Upper lobe of left lung (tissue), 6 donors: ENCODE results near the gene CDK6. TPM values are rescaled to one million over a fixed set of nuclear protein-coding genes. Genes with fewer than 3 reads are reported as not detected.

ENCODE experiments used
- ATAC-seq, 2 donors: fragments of 200-7000 bp; cut with Tn5 transposase; one replicate each; pipeline ENCODE4 v1.9.1; 2022; ENCODE audit warnings: mild to moderate bottlenecking in 2 of 2, moderate library complexity in 2 of 2; ENCODE audit not compliant: low FRiP score in 2 of 2
- DNase-seq, 2 donors: peaks; one replicate each; pipeline ENCODE4 v3.0.0-alpha.2; 2019 to 2020
- H3K27ac ChIP-seq, 4 donors: fragments of 200-600 bp; sonication (generic); one replicate each; pipeline ENCODE4 v1.5.1; 2016 to 2019
- H3K27me3 ChIP-seq, 4 donors: fragments of 200-600 bp; sonication (generic); one replicate each; pipeline ENCODE4 v1.5.1; 2017 to 2019
- H3K36me3 ChIP-seq, 4 donors: fragments of 200-600 bp; sonication (generic); one replicate each; pipeline ENCODE4 v1.5.1; 2016 to 2019
- H3K4me1 ChIP-seq, 4 donors: fragments of 200-600 bp; sonication (generic); one replicate each; pipeline ENCODE4 v1.5.1; 2018 to 2019
- H3K4me3 ChIP-seq, 4 donors: fragments of 200-600 bp; sonication (generic); one replicate each; pipeline ENCODE4 v1.5.1; 2017 to 2019; ENCODE audit warnings: mild to moderate bottlenecking in 2 of 4, moderate library complexity in 1 of 4
- H3K9me3 ChIP-seq, 4 donors: fragments of 200-600 bp; sonication (generic); one replicate each; pipeline ENCODE4 v1.5.1; 2018 to 2019
- CTCF ChIP-seq, 6 experiments: fragments of 450-650 bp in 4 of 6; fragments of 200-600 bp in 2 of 6; sonication (generic) in 2 of 6; IDR thresholded peaks; one replicate each; pipeline ENCODE4 v1.5.1; 2016 to 2019; ENCODE audit warnings: antibody characterized with exemption in 6 of 6
- EP300 ChIP-seq, 4 donors: sonication (generic); formaldehyde crosslinking; IDR thresholded peaks; one replicate each; pipeline ENCODE4 v1.5.1; 2017; ENCODE audit warnings: antibody characterized with exemption in 4 of 4, control low read depth in 2 of 4
- POLR2A ChIP-seq, 4 donors: fragments of 450-650 bp; IDR thresholded peaks; one replicate each; pipeline ENCODE4 v1.5.1; 2016 to 2017; ENCODE audit warnings: antibody characterized with exemption in 4 of 4, mild to moderate bottlenecking in 2 of 4
- POLR2AphosphoS5 ChIP-seq, 2 donors: sonication (generic); formaldehyde crosslinking; IDR thresholded peaks; one replicate each; pipeline ENCODE4 v1.5.1; 2017; ENCODE audit warnings: antibody characterized with exemption in 2 of 2
- WGBS, 2 donors: methylation state at CpG; one replicate each; pipeline ENCODE4 v1.1.5; 2017 to 2018; 5-methylcytosine and 5-hydroxymethylcytosine counted together
- total RNA-seq, 6 donors: library from RNA; depleted of rRNA in 4 of 6; stranded (reverse); fragments of >200 nt in 4 of 6; gene quantifications; one replicate each; pipeline versions ENCODE4 v1.1.0 to v1.2.1, GENCODE V29; 2016 to 2021
- donor health status: DM: no; HTN: no; CAD: no; lungs with moderate emphysema.
- donor health status: DM: no; HTN: yes; CAD: no; lungs with severe emphysema.

Gene CDK6
- total RNA-seq, 6 donors from 2014 or later, result 15.7 to 26.9 (median 19.9) TPM

GRCh38 chr7:92769394-92769699 is 67.0 kb downstream of the CDK6 start:
- ATAC-seq (no peak), DNase-seq (no peak)
- no peak for TF ChIP-seq CTCF (IDR thresholded peaks at IDR 0.05)
- no peak for TF ChIP-seq POLR2AphosphoS5 (IDR thresholded peaks at IDR 0.05)
- no peak for TF ChIP-seq POLR2A (IDR thresholded peaks at IDR 0.05)
- no peak for TF ChIP-seq EP300 (IDR thresholded peaks at IDR 0.05)
- Histone ChIP-seq H3K4me3 (no peak overlapping the region), H3K9me3 (no peaks in the 10 kb centered on the region), H3K4me1 (peaks cover 0 to 24% (median 7%) of the 10 kb centered on the region in 4 donors), H3K27ac (no peak overlapping the region), H3K36me3 (peaks cover 0 to 6% (median 0%) of the 10 kb centered on the region in 4 donors), H3K27me3 (no peaks in the 10 kb centered on the region)

GRCh38 chr7:92768501-92769393 is 67.6 kb downstream of the CDK6 start:
- 78% methylated on average over 5 of the region's 5 CpGs for WGBS, 2 donors
- TF ChIP-seq EP300 (IDR thresholded peaks at IDR 0.05) (no peak), CTCF (IDR thresholded peaks at IDR 0.05) (no peak), POLR2AphosphoS5 (IDR thresholded peaks at IDR 0.05) (no peak), POLR2A (IDR thresholded peaks at IDR 0.05) (no peak)
- DNase-seq, result no peak
- H3K9me3 ChIP-seq, result no peaks in the 10 kb centered on the region
- no peaks in the 10 kb centered on the region for H3K27me3 ChIP-seq
- H3K4me3 ChIP-seq, result no peak overlapping the region
- H3K36me3 ChIP-seq, result peaks cover 0 to under 1% (median 0%) of the 10 kb centered on the region in 4 donors
- H3K4me1 ChIP-seq, result peaks cover 0 to 24% (median 7%) of the 10 kb centered on the region in 4 donors
- ATAC-seq, result no peak
- H3K27ac ChIP-seq, result no peak overlapping the region

GRCh38 chr7:92767437-92767836 is 68.9 kb downstream of the CDK6 start:
- Histone ChIP-seq H3K36me3 (no peaks in the 10 kb centered on the region), H3K27me3 (no peaks in the 10 kb centered on the region), H3K4me3 (no peak overlapping the region), H3K27ac (no peak overlapping the region), H3K9me3 (no peaks in the 10 kb centered on the region), H3K4me1 (peaks cover 0 to 24% (median 7%) of the 10 kb centered on the region in 4 donors)
- no peak for ATAC-seq
- DNase-seq, result no peak
- TF ChIP-seq POLR2AphosphoS5 (IDR thresholded peaks at IDR 0.05), result no peak
- no peak for TF ChIP-seq POLR2A (IDR thresholded peaks at IDR 0.05)
- TF ChIP-seq EP300 (IDR thresholded peaks at IDR 0.05), result no peak
- TF ChIP-seq CTCF (IDR thresholded peaks at IDR 0.05), result no peak

GRCh38 chr7:92766461-92767003 is 69.8 kb downstream of the CDK6 start:
- no peak overlapping the region for H3K27ac ChIP-seq
- ATAC-seq, result peak in 1 of 2 donors; percentile 72
- H3K27me3 ChIP-seq, result no peaks in the 10 kb centered on the region

More at GRCh38 chr7:92766461-92767003, 69.8 kb downstream of the CDK6 start:
- WGBS, 2 donors, result 42 to 55% methylated on average over 3 of the region's 3 CpGs
- Histone ChIP-seq H3K36me3 (no peaks in the 10 kb centered on the region), H3K9me3 (no peaks in the 10 kb centered on the region), H3K4me1 (peaks cover 0 to 24% (median 7%) of the 10 kb centered on the region in 4 donors), H3K4me3 (no peak overlapping the region)
- DNase-seq, result no peak
- TF ChIP-seq EP300 (IDR thresholded peaks at IDR 0.05) (no peak), POLR2A (IDR thresholded peaks at IDR 0.05) (no peak), POLR2AphosphoS5 (IDR thresholded peaks at IDR 0.05) (no peak), CTCF (IDR thresholded peaks at IDR 0.05) (no peak)
